HL-60 (cell line): ENCODE measurements around the gene TIMM44.

Source experiments
- DNase-seq, 2 experiments: peaks; one replicate each; pipeline ENCODE4 v3.0.0-alpha.2; 2010 to 2020; ENCODE audit warnings: low read depth in 1 of 2, low spot score in 1 of 2
- H3K27ac ChIP-seq: fragments of 250-450 bp; sonication (Bioruptor Pico); replicated peaks from 2 replicates; pipeline ENCODE4 v1.5.1; 2020; ENCODE audit warnings: mild to moderate bottlenecking, moderate library complexity
- H3K27me3 ChIP-seq: fragments of 250-450 bp; sonication (Bioruptor Pico); 2 replicates; pipeline ENCODE4 v1.5.1; 2021; ENCODE audit warnings: mild to moderate bottlenecking, moderate library complexity; ENCODE audit not compliant: insufficient read depth, poor library complexity, severe bottlenecking
- H3K4me3 ChIP-seq: replicated peaks from 2 replicates; pipeline ENCODE4 v1.5.1; 2011; ENCODE audit warnings: mild to moderate bottlenecking, control low read depth, low read length; ENCODE audit not compliant: insufficient read depth
- CTCF ChIP-seq: IDR thresholded peaks from one replicate; pipeline ENCODE4 v1.5.1; 2011; ENCODE audit warnings: low read length, control low read depth, inconsistent platforms; ENCODE audit not compliant: insufficient read depth
- GABPA ChIP-seq: IDR thresholded peaks from 2 replicates; pipeline ENCODE4 v1.6.1; 2012; ENCODE audit warnings: low read depth
- POLR2AphosphoS5 ChIP-seq: IDR thresholded peaks from 2 replicates; pipeline ENCODE4 v1.6.1; 2012; ENCODE audit warnings: low read depth
- REST ChIP-seq: IDR thresholded peaks from 2 replicates; pipeline ENCODE4 v1.6.1; 2012; ENCODE audit warnings: low read depth; ENCODE audit not compliant: insufficient replicate concordance
- SPI1 ChIP-seq: IDR thresholded peaks from 2 replicates; pipeline ENCODE4 v1.6.1; 2012; ENCODE audit warnings: low read depth, mild to moderate bottlenecking, borderline replicate concordance

Gene TIMM44

GRCh38 chr19:7965921-7966665 lies 22.6 kb upstream of the TIMM44 start:
- no peak overlapping the region for H3K27ac ChIP-seq
- DNase-seq: no peak
- H3K4me3 ChIP-seq: no peak overlapping the region
- no peaks in the 10 kb centered on the region for H3K27me3 ChIP-seq
- TF ChIP-seq SPI1 (no peak), GABPA (no peak), POLR2AphosphoS5 (no peak), REST (no peak), CTCF (no peak)

GRCh38 chr19:7965259-7965841 lies 21.9 kb upstream of the TIMM44 start:
- H3K4me3 ChIP-seq: no peak overlapping the region
- no peak overlapping the region for H3K27ac ChIP-seq
- no peaks in the 10 kb centered on the region for H3K27me3 ChIP-seq
- TF ChIP-seq SPI1: no peak
- TF ChIP-seq CTCF: no peak
- no peak for TF ChIP-seq GABPA
- TF ChIP-seq POLR2AphosphoS5: no peak
- TF ChIP-seq REST: no peak
- no peak for DNase-seq

- TF ChIP-seq POLR2AphosphoS5 (no peak), SPI1 (no peak), CTCF (no peak), REST (no peak), GABPA (no peak)
- H3K4me3 ChIP-seq: no peak overlapping the region
Measured at GRCh38 chr19:7963566-7963965, 20.1 kb upstream of the TIMM44 start.

More at GRCh38 chr19:7963566-7963965, 20.1 kb upstream of the TIMM44 start:
- Histone ChIP-seq H3K27ac (no peak overlapping the region), H3K27me3 (no peaks in the 10 kb centered on the region)
- no peak for DNase-seq
